HG02588 (cell line): ENCODE measurements around the gene PSMC3IP.
"Not testable (repeated sequence)": the region's sequence is repeated elsewhere in the genome, so short reads cannot be mapped to it uniquely, and the experiment has no call there.

Experiments used
- ATAC-seq: cut with Tn5 transposase; IDR thresholded peaks from one replicate; pipeline ENCODE4 v1.9.1; 2021; ENCODE audit warnings: mild to moderate bottlenecking, moderate library complexity; ENCODE audit not compliant: unreplicated experiment

The PSMC3IP gene

DNA sequence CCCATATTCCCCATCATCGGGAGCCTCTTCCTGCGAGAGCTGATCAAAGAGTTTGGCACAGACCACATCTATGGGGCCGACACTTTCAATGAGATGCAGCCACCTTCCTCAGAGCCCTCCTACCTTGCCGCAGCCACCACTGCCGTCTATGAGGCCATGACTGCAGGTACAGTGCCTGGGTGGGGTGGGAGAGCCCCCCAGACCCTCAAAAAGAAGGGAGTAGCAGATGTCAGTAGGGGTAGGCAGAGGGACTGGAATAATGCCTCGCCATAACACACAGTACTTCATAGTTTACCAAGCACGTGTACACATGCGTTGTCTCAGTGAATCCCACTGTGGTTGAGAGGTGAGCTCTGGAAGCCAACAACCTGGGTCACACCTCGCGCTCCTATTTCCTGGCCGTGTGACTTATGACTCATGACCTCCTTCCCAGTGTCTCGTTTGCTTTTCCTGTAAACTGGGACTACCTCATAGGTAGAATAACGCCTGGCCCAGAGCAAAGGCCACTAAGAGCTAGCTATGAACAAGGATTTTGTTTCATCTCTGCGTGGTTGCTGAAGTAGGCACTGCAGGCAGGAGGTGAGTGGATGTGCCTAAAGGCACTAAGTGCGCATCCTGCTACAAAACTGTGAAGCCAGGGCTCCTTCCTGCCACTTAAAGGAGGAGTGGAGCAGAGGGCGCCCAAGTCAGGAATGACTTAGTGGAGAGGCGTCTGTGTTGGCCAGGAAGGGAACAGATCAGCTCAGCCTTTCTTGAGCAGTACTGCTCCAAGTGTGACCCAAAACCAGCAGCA lies 36.3 kb downstream of the PSMC3IP start:
- no peak for ATAC-seq

DNA sequence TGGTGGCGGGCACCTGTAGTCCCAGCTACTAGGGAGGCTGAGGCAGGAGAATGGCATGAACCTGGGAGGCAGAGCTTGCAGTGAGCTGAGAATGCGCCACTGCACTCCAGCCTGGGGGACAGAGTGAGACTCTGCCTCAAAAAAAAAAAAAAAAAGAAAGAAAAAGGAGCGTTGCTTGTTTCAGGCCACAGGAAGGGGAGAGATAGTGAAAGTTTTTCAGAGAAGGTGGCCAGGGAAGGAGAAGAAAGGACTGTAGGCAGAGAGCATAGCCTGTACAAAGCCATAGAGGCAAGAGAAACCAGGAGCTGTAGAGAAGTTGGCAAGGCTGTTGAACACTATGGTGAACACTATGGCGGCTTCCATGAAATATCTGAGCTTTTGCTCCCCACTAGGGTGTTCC lies 37.0 kb downstream of the PSMC3IP start:
- ATAC-seq, result not testable (repeated sequence)

DNA sequence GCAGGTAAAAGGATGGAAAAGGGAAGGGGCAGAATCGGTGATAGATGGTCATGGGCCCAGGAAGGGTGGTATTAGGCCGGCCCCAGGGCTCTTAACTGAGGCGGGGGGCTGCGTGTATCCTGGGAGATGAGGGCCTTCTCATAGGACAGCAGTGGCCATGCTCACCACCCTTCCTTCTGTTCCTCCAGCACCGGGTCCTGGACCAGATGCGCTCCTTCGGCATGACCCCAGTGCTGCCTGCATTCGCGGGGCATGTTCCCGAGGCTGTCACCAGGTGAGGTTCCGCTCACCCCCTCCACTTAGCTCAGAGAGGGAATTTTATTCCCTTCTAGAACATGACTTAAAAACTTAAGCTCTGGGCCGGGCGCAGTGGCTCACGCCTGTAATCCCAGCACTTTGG lies 39.0 kb downstream of the PSMC3IP start:
- no peak for ATAC-seq

DNA sequence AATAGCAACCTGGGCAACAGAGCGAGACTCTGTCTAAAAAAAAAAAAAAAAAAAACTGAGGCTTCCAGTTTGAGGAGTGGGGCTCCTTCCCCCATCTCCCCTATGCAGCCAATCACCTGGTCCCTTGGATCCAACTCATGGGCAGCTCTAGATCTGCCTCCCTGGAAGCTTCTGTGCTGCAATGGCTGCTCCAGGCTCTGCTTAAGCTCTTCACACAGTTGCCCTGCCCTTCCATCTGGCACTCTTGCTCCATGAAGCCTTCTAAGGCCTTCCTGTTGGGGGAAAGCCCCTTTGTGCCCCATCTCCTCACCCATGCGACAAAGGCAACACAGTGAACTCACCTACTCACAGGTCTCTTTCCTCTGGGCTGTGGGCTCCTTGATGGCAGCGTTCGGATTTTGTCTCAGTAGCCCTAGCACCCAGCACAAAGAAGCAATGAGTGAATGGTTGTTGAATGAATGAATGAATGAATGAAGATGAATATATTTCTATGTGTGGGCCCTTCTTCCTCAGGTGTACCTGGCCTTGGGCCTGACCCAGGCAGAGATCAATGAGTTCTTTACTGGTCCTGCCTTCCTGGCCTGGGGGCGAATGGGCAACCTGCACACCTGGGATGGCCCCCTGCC lies 39.6 kb downstream of the PSMC3IP start:
- ATAC-seq, result no peak

DNA sequence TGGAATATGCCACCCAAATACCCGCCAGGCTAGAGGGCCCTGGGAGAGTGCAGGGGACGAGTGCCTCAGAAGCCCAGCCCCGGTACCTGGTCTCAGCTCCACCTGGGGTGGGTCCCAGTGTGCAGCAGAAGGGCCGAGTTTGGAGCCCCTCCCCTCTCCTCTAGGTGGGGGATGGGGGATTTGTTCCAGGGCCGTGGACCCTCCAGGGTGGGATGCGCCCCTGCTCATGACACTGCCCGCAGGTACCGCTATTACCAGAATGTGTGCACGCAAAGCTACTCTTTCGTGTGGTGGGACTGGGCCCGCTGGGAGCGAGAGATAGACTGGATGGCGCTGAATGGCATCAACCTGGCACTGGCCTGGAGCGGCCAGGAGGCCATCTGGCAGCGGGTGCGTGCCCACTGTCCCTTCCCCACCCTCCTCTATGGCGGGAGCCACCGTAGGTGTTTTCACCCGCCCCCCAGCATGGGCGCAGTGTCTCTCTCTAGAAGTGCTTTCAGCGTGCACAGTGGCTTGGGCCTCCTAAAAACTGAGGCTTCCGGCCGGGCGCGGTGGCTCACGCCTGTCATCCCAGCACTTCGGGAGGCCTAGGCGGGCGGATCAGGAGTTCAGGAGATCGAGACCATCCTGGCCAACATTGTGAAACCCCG lies 40.2 kb downstream of the PSMC3IP start:
- no peak for ATAC-seq

DNA sequence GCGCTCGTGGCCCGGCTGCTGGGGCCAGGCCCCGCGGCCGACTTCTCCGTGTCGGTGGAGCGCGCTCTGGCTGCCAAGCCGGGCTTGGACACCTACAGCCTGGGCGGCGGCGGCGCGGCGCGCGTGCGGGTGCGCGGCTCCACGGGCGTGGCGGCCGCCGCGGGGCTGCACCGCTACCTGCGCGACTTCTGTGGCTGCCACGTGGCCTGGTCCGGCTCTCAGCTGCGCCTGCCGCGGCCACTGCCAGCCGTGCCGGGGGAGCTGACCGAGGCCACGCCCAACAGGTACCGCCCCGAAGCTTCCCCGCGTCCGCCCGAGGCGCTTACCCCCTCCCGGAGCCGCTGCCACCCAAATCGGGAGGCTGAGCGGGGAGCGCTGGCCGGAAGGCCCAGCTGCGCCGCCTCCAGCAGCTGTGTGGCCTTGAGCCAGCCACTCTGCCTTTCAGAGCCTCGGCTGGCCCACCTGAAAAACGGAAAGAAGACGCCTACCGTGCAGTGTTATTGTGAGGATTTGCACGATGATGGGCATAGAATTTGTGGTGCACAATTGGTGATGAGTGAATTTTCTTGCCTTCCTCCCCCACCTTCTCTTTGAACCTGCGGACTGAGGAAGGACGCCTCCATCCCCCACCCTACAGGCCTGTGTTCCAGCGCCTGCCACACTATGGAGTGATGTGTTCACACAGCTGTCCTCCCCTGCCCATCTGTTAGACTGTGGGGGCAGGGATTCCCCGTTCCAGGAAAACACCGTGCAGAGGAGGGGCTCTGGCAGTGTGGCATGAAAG lies 41.0 kb downstream of the PSMC3IP start:
- peak; percentile 62 for ATAC-seq

DNA sequence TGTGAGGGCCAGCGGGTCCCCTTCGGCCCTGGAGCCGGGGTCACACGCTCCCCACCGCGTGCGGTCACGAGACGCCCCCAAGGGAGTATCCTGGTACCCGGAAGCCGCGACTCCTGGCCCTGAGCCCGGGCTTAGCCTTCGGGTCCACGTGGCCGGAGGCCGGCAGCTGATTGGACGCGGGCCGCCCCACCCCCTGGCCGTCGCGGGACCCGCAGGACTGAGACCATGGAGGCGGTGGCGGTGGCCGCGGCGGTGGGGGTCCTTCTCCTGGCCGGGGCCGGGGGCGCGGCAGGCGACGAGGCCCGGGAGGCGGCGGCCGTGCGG lies 41.5 kb downstream of the PSMC3IP start, which contains the start of gene NAGLU:
TSS of gene NAGLU (plus strand) at position 194 of the 324 bp plus-strand sequence. CDS start at position 226, 32 bp downstream.
- ATAC-seq, result peak; percentile 81

DNA sequence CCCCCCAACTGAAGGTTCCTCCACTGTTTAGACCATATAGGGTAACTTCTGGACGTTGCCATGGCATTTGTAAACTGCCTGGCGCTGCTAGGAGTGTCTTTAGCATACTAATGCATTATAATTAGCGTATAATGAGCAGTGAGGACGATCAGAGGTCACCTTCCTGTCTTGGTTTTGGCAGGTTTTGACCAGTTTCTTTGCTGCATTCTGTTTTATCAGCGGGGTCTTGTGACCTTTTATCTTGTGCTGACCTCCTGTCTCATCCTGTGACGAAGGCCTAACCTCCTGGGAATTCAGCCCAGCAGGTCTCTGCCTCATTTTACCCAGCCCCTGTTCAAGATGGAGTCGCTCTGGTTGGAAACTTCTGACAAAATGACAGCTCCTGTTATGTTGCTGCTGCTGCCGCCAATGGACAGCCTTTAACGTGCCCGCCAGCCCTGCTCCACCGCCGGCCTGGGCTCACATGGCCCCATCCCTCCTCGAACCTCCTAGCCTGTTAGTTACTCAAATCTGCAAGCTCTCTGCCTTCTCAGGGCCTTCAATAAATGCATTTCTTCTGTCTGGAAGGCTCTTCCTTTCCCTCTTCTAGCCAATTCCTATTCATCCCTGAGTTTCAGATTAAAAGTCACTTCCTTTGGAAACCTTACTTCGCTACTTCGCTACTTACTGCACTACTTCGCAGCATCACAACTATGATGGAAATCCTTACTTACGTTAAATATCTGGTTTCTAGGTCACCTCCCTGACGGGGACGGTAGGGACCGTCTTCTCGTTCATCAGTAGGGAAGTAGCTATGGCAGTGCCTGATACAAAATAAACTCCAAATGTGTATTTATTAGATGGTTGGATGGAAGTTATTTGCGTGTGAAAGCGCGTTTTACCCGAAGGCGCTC lies 42.1 kb downstream of the PSMC3IP start:
- no peak for ATAC-seq

DNA sequence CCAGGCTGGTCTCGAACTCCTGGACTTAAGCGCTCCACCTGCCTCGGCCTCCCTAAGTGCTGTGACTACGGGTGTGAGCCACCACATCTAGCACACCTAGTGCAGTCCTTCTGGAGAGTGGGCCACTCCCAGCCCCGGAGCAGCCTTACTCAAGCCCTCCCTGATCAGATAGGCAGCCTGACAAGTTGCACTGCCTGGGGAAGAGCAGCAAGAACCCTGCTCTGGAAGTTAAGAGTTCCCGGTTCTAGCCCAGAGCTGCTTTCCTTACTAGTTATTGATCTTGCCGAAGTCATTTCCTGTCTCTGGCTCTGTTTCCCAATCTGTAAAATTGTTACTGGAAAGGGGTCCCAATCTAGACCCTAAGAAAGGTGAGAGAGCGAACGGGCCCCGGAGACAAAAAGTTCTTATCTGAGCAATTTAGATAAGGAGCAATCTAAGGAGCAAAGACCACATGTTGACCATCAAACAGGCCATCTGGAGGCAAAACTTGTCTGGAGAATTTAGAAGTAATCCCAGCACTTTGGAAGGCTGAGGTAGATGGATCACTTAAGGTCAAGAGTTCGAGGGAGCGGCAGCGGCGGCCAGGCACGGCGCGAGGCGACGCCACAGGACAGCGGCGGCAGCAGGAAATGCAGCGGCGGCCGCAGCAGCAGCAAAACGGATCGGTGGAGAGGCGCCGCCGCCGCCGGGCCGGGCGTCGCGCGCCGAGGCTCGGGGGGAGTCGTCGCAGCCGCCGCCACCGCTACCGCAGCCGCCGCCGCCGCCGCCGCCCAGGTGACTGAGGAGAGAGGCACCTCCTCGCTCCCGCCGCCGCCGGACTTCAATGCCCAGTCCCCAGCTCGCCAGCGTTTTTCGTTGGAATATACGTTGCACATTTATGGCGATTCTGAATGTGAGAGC lies 45.8 kb downstream of the PSMC3IP start:
- no peak for ATAC-seq

DNA sequence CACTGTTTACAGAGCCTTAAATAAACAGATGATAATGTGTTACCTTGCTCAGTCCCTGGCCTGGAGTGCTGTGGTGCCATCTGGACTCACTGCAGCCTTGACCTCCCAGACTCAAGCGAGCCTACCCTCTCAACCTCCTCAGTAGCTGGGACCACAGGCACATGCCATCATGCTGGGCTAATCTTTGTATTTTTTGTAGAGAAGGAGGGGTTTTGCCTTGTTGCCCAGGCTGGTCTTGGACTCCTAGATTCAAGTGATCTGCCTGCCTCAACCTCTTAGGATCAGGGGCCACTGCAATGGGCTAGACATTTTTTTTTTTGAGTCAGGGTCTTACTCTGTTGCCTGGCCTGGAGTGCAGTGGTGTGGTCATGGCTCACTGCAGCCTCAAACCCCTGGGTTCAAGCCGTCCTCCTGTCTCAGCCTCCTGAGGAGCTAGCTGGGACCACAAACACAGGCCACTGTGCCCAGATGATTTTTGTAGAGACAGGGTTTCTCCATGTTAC lies 46.5 kb downstream of the PSMC3IP start:
- ATAC-seq, result no peak

DNA sequence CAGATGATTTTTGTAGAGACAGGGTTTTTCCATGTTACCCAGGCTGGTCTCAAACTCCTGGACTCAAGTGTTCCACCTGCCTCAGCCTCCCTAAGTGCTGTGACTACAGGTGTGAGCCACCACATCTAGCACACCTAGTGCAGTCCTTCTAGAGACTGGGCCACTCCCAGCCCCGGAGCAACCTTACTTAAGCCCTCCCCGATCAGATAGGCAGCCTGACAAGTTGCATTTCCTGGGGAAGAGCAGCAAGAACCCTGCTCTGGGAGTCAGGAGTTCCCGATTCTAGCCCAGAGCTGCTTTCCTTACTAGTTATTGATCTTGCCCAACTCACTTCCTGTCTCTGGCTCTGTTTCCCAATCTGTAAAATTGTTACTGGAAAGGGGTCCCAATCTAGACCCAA lies 48.5 kb downstream of the PSMC3IP start:
- ATAC-seq, result no peak

DNA sequence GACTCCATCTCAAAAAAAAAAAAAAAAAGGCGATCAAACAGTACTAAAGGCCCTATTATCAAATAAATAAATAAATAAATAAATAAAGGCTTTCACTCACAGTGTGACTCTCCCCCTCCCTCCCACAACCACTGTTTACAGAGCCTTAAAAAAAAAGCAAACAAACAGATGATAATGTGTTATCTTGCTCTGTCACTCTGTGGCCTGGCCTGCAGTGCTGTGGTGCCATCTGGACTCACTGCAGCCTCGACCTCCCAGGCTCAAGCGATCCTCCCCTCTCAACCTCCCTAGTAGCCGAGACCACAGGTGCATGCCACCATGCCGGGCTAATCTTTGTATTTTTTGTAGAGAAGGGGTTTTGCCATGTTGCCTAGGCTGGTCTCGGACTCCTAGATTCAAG lies 49.6 kb downstream of the PSMC3IP start:
- ATAC-seq, result no peak

DNA sequence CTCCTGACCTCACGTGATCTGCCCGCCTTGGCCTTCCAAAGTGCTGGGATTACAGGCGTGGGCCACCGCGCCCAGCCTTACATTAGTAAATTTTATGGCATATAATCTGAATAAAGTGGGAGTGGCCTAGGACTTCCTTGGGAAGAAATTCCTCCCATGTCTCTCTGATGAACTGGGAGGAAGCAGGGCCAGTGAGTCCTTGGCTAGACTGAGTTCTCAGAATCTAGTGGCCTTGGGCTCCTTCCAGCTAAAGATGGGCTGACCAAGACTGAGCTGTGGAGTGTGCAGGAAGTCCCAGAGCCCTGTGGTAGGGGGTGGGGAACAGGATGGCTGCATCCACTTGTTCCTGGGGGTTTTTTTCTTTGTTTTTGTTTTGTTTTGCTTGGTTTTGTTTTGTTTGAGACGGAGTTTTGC lies 51.5 kb downstream of the PSMC3IP start:
- no peak for ATAC-seq

DNA sequence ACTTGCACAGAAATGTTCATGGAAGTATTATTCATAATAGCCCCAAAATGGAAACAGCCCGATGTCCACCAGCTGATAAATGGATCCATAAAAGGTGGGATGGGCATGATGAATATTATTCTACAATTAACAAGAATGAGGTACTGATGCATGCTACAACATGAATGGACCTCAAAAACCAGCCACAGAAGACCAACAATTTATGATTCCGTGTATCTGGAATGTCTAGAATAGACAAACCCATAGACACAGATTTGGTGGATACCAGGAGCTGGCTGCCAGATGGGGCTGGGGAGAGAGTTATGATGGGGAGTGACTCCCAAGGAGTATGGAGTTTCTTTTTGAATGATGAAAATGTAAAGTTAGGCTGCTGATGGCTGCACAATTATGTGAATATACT lies 52.3 kb downstream of the PSMC3IP start:
- ATAC-seq, result no peak

DNA sequence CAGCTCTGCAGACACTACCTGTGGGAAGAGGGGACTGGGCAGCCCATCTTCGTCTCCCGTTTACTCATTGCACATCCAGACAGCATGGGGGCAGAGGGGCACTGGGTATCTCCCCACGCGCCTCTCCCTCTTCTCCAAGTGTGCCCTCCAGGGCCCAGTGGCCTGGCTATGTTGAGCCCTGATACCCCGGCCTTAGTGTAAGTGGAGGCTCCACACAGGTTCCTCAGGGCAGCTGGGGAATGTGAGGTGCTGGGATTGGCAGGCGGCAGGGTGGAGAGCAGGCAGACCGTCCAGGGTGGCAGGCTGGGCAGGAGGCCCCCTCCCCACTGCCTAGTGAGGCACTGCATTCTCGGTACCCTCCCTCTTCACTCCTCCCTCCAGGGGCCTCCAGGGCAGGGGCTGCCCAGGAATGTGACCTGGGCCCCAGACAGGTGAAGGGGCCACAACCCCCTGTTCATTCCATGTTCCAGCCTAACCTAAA lies 54.7 kb downstream of the PSMC3IP start:
- no peak for ATAC-seq
